GM19455 (cell line): ENCODE results near the gene TBC1D21.

Experiments
- ATAC-seq: cut with Tn5 transposase; IDR thresholded peaks from one replicate; pipeline ENCODE4 v1.9.1; 2021; ENCODE audit not compliant: unreplicated experiment

Gene TBC1D21

DNA sequence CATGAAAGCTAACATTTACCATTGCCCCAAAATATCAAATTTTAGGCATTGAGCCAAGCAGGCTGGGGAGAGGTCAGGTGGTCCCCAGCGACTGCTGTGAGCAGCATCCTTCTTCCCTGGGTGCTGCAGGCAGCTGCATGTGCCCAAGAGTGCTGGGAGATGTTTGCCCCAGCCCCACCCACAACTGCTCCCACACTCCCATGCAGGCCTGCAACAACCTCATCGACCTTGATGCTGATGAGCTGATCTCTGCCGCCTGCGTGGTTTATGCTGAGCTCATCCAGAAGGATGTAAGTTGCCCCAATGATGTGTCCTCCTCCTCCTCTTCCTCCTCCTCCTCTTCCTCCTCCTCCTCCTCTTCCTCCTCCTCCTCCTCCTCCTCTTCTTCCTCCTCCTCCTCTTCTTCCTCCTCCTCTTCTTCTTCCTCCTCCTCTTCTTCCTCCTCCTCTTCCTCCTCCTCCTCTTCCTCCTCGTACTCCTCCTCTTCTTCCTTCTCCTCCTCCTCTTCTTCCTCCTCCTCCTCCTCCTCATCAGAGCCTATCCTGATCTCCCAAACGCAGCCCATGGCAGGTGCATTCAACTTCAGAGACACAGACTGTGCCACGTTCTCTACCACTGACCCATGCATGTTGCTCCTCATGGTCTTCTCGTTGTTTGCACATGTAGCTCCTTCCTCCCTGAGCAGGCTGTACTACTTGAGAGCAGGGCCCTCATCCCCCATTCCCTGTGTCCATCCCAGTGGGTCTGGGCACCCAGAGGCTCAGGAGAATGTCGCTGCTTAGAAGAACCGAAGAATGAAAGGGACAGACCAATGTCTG lies 15.1 kb downstream of the TBC1D21 start:
- ATAC-seq, result no peak

DNA sequence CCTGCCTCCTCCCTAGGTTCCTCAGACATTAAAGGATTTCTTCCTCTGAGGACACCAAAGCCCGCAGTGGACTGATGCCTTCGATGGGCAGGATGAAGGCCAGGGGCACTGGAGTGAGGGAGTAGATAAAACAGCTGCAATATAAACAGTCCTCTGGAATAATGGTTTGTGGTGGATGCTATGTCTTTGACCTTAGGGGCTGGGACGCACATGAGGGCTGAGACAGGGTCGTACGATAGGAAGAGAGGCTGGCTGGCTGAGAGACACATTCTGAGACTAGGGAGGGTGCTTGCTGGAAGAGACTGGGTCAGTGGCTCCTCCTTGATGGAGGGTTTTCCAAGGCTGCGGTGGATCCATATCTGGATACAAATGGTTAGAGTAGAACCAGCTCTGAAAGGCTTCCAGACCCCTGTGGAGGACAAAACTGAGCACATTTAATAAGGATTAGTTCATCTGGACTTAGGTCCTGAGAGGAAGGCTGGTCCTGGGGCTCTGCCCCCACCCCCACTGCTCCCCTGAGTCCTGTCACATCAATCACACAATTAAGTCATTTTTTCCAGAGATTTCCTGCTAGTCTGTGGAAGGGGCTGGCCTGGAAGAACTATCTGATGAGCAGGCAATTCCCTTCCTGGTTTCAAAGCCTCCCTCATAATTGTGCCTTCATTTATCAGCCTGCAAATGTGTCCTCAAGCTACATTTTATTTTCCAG lies 15.8 kb downstream of the TBC1D21 start:
- ATAC-seq, result no peak

DNA sequence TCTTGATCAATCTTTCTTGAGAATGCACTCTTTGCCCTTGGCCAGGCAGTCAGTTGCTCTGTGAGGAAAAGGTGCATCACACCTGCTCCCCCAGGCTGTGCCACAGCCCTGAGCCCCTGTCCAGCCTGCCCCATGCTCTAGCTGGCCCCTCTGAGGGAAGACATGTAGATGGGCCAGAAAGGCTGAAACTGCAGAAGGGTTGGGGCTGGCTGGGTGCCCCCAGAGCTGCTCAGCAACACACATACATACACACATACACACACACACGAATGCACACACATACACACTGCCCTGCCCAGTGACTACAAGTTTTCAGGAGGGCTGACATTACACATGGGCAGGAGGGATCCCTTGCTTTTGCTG lies 16.4 kb downstream of the TBC1D21 start:
- no peak for ATAC-seq

DNA sequence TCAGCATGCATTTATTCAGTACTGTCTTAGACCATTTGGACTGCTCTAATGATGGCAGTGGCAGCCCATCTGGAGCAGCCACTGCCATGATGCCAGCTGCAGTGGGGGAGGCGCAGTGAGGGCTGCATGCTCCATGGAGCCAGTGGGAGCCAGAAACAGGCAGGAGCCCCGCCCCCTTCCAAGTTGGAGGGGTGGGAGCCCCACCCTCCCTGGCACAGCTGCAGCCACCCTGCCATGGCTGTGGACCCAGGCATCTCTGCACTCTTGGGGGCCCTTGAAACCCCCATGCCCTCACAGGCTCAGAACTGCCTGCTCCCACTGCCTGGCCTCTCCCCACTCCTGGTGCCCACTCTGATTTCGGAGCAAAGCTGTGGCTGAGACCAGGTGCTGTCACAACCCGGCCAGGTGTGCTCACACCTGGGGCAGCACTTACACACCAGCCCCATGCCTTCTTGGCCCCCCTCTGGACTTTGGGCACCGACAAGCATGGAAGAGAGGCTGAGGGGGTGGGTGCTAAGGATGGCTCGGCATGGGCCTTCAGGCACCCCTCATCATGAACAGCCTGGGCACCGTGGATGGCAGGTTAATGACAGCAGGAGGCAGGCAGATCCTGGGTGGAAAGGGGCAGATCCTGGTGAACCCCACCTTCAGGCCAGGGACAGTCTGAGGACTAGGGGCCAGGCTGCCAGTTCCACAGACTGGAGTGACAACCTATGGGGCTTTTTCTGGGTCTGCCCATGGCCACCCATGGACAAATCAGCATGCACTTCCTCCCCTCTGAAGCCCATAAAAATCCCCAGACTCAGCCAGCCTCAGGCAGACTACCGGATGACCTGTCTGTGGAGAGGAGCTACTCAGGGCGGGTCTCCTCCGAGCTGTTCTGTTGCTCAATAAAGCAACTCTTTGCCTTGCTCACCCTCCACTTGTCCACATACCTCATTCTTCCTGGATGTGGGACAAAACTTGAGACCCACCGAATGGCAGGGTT lies 18.3 kb downstream of the TBC1D21 start:
- ATAC-seq, result no peak

DNA sequence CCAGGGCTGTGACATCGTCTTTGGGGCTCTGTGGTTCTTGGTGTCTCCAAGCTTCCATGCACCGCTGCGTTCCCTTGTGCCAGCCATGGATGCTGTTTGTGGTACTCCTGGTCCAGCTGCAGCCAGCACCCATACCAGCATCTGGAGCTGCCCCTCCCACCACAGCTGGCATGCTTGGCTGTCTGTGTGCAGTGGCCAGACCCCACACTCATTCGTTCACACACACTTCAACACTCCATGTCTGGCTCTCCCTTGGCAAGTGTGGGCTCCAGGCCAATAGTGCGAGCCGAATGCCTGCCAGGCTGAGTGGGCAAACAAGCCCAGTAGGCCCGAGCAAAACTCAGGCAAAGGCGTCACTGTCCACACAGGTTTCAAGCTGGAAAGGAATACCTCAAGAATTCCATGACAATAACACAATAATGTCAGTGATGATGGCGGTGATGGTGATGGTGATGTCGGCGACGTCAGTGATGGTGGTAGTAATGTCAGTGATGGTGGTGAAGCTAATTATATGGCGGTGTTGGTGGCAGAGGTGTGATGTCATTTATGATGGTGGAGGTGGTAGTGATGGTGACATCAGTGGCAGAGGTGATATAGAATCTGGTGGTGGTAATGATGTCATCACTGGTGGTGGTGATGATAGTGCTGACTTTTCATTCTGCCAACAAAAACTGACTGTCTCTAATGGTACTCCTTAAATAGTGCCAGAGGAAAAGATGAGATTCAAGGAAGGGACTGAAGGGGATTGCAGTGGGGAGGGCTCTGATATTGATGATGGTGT lies 19.3 kb downstream of the TBC1D21 start:
- ATAC-seq, result no peak

DNA sequence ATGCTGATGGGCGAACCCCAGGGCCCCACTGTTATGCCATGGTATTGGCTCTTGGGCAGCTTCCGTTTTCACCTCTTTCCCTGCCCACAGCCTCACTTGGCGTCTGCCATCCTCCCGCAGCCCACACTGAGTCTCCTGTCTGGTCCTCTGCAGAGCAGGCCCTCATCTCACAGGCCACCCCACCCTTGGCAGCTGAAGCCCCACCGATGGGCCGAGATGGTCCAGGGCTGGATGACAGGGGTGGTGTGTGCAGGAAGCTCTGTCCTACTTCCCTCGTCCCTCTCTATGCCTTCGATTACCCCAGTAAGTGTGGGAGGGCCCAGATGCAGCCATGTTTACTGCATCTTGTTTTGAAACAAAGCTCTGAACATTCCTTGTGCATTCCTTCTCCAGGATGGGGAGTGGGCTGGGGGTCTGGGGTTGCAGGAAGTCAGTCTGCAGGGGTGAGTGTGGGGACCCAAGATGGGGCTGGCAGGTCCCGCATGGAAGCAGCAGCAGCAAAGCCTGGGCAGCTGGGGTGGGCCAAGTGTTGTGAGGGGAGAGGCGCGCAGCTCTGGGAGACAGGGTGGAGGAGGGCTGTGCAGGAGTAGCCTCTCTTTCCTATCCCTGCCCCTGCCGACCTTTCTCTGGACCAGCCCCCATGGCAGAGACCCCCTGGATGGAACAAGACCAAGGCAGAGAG lies 20.9 kb downstream of the TBC1D21 start:
- no peak for ATAC-seq

DNA sequence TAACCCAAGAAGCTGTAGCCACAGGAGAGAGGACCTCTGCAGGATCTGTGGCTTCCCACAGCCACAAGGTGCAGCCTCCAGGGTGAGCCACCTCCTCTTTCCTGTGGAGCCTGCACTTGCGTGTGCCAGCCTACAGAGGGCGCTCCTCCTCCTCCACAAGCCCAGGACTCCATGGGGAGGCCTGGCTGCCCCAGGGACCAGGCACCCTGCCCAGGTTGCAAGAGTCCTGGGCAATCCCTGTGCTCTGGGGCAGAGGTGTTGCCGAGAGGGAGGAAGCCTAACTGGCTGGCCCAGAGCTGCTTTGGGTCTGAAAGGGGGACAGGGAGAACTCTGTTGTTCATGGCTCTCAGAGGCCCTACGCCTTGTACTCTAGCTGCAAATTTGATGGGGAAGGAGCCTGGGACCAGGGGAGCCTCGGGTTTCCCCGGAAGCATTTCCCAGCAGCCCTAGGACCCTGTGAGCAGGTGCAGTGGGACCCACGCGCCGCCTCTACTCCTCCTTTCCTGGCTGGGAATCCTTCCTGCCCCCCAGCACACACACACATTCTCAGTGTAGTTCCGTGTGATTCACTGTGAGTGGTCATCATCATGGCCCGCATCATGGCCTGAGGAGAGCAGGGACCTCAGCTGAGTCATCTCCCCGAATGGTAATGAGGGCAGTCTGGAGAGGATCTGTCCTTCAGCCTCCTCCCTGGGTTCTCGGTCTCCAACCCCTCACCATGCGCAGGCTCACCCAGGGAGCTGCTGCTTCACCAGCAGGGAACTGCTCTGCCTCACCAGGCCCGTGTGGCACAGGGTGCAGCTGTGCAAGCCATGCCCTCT lies 24.3 kb downstream of the TBC1D21 start:
- no peak for ATAC-seq

DNA sequence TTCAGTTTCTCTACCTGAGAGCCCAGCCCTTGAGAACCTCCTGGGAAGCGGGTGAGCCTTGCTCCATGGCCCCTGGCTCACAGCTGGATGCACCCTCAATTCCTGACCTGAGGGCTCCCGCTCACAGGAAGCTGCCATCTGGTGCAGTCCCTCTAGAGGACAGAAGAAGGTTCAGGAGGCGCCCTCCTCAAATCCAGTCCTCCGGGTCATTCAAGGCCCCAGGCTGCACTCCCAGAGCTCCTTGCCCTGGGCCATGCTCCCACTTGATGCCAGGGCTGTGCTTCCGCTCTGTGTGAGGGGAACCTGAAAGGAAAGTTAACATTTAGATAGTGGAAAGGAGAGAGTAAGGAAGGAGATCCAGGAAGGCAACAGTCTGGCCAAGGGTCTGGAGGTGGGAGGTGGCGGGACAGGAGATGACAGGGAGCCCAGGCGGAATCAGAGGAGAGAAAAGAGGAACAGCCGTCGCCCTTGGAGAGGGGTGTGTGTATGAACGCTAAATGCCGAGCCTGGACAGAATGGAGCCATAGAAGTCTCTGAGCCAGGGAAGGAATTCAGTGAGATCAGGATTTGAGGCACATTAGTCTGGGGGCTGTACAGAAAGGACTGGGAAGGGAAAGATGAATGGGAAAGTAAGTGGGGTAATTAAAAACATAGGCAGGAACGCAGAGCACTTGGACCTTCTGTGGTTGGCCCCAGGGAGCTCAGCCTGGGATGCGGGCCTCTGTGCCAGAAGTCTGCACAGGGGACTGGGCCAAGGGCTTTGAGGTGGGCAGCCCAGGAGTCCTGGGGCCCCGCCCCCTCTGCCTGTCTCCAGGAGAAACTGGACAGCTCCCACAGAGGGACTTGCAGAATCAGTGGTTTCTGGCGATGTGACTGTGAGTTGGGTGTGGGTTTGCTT lies 26.1 kb downstream of the TBC1D21 start:
- ATAC-seq, result no peak

DNA sequence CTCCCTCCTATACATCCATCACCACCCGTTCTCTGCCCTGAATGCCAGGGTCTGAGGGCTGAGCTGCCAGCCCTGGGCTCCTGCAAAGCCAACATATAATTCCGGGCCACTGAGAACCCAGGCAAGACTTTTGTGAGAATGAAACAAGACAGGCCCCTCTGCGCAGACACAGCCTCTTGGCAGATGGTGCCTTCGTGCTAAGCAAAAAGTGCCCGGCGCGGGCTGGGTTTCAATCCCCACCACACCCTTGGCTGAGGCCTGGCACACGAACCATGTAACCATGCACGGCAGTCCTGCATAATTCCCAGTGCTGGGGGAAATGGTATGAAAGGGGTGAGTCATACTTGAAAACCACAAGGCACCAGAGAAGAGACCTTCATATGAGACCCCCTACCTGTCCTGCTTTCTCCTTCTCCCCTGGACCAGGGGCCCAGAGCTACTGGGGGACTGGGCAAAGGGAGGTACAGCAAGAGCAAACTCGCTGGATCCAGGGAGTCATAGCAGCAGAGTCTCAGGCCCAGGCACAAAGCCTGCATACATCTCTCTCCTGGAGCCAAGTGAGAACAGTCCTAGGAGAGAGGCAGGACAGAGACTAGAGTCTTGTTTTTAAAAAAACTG lies 26.8 kb downstream of the TBC1D21 start:
- no peak for ATAC-seq

DNA sequence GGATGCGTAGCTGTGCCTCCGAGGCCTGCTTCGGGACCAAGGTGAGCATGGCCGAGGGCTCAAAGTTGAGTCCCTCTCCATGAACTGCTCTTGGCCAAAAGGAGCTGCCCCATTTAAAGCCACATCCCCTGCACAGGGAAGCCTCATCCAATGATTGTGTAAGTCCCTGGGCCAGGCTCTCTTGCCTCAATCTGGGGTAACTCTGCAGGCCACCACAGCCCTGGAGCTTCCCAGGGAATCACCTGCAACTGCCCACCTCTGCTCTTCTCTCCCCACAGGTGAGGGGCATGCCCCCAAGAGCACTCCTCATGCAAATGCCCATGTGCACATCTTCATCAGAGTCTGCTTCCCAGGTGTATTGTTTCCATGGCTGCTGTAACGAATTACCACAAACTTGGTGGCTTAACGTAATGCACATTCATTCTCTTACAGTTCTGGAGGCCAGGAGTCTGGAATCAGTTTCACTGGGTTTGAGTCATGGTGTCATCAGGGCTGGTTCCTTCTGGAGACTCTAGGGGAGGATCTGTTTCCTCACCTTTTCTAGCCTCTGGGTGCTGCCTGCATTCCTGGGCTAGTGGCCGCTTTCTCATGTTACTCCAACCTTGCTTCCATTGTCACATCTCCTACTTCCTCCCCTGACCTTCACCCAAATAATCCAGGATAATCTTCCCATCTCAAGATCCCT lies 27.9 kb downstream of the TBC1D21 start:
- ATAC-seq, result no peak

DNA sequence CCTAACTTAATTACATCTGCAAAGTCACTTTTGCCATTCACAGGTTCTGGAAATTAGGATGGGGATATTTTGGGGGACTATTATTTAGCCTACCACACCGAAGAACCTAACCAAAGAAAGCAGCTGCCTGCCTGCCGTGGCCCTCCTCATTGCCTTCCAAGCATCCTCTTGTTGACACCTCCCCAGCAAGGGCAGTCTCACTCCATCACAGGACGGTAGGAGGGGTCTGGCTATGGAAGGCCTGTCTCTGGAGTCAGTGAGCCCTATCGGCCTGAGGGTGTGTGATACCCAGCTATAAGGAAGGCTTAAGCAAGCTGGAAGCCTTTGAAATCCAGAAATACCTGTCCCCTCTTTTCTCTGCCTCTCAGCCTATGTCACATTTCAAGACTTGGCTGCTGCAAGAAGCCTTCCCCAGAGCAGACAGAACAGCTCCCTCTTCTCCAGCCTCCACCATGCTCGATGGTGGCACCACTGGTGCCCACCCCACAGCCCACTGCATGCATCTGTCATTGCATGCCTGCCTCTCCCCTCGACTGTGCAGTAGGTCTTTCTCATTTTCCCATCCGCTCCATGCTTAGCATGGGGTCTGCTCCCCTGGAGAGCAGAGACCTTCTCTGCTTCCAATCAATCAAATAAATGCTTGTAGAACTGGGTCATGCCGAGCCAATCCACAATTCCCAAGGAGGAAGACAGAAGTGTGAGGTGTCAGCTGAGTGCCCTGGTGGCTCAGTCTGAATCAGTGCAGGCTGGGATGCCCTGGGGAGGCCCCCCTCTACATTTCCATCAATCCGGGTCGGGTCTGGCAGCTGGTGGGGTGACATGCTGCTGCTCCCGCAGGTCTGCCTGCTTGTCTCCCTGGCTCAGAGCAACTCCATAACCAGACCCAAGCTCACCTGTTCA lies 29.0 kb downstream of the TBC1D21 start:
- no peak for ATAC-seq

DNA sequence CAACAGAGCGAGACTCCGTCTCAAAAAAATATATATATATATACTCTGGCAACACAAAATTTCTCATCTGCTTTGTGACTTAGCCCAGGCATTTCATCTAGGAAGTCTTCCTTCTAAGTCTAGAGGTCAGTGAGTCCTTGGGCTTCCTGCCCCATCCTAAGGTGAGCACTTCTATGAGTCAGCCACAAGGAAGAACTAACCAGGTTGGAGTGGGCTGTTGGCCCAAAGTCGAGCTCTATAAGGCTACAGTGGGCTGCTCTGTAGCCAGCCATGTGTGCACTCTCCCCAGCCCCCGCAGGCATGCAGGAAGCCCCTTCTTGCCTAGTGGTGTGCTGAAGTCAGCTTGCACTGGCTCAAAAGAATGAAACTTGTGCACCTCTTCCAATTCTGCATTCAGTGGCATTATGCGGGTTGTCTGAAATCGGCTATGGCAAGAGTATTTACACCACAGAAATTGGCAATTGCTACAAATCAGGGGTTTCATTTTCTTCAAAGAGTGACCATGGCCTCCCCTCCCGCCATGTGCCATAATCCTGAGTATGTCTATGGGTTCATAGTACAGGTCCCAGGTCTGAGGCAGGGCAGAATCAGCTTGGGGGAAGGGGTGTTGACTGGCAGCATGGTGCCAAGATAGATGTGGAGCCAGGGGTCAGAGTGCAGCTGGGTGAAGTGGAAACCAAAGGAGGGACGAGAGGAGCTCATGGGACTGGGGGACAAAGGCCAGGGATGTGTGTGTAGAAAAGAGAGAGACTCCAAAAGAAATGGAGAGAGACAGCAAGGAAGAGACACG lies 30.9 kb downstream of the TBC1D21 start:
- ATAC-seq, result no peak

DNA sequence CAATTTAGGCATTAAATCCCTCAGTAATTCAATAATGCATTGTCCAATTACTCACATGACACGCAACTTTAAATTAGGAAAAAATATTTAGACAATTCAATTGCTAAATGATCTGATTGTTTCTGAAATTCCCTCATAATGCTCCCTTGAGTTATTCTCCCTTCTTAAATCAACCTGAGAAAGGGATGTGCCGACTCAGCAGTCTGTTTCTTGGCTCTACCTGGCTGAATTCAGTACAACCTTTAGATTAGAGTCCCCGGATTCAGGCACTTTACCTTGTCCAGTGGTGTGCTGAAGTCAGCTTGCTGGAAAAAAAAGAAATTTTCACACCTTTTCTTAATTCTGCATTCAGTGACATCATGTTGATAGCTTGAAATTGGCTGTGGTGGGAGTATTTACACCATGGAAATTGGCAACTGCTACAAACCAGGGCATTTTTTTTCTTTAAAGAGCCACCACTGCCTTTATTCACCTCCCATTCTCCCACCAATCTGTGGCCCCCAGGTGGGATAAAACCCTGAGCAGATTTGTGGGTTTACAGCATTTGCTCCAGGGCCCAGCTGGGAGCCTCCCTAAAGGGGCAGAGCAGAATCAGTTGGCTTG lies 32.0 kb downstream of the TBC1D21 start:
- ATAC-seq, result no peak

DNA sequence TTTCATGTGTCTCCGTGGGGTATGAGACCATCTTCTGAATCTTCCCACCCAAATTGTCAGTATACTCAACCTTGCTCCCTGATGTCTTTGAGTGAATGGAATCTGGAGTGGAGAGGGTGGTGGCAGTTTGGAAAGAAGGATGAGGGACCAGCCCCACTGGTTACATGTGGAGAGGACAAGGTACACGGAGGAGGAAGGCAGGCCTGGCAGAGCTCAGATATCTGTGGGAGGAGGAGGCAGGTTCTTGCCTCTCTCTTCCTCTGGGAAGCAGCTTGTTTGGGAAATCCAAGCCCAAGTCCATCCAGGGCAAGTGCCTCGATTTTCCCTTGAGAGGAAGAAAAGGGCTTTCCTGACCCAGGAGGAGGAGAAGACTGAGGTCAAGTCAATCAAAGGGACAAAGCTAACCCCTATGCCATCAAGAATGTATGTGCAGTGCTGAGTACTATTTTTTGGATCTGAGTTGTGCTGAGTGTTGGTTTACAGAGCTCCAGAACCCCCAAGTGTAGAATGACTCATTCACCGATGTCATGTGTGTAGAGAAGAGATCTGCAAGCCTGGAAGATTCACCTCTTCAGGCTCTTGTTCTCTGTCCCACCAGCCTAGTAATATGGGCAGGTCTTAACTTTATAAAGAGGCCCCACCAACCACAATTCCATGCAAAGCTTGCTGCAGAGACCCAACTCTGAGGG lies 33.1 kb downstream of the TBC1D21 start:
- no peak for ATAC-seq
